Colonic mucosa (tissue), 4 donors: Measurements from ENCODE around the gene CLDN34. TPM values are rescaled to one million over a fixed set of nuclear protein-coding genes. Genes with fewer than 3 reads are reported as not detected.

Source experiments
- DNase-seq: peaks from one replicate; pipeline ENCODE4 v3.0.0-alpha.2; 2020
- H3K27ac ChIP-seq: fragments of 200-600 bp; one replicate; pipeline ENCODE4 v1.8.0; 2021
- H3K27me3 ChIP-seq: fragments of 200-600 bp; one replicate; pipeline ENCODE4 v1.8.0; 2021
- H3K36me3 ChIP-seq: fragments of 200-600 bp; one replicate; pipeline ENCODE4 v1.8.0; 2021
- H3K4me1 ChIP-seq: fragments of 200-600 bp; one replicate; pipeline ENCODE4 v1.8.0; 2021; ENCODE audit warnings: mild to moderate bottlenecking
- H3K4me3 ChIP-seq: fragments of 200-600 bp; one replicate; pipeline ENCODE4 v1.8.0; 2021
- H3K9ac ChIP-seq, 2 donors: one replicate each; pipeline ENCODE4 v1.7.0; 2013; ENCODE audit warnings: control low read depth in 2 of 2, low read depth in 2 of 2, low read length in 2 of 2
- H3K9me3 ChIP-seq: fragments of 200-600 bp; one replicate; pipeline ENCODE4 v1.8.0; 2021
- CTCF ChIP-seq: fragments of 200-600 bp; IDR thresholded peaks from one replicate; pipeline ENCODE4 v1.8.0; 2022; ENCODE audit warnings: antibody characterized with exemption, mild to moderate bottlenecking
- intact Hi-C: fragments of 100-400 bp; cut with DNase I; formaldehyde crosslinking; loops from one replicate; pipeline ENCODE4 v1.14.1; 2022
- total RNA-seq, 2 donors: library from RNA; stranded (reverse); fragmentation: NEBNext Ultra II Directional in 1 of 2; extraction: Animal tissue kit (Norgen Biotek cat#: 25700) in 1 of 2; gene quantifications; one replicate each; pipeline ENCODE4 v1.2.1, GENCODE V29; 2021
- donor health status: healthy.
- donor health status: DM: no; HTN: no; CAD: no.
- donor health status: DM: no; HTN: no; CAD: no.

Gene CLDN34
- total RNA-seq, 2 donors from 2014 or later: 0.24 to 0.27 TPM

- Histone ChIP-seq H3K4me1 (no peaks in the 10 kb centered on the region), H3K36me3 (no peaks in the 10 kb centered on the region), H3K4me3 (no peak overlapping the region), H3K9me3 (no peaks in the 10 kb centered on the region), H3K27me3 (no peaks in the 10 kb centered on the region), H3K9ac (no peak overlapping the region), H3K27ac (no peak overlapping the region)
- no peak for DNase-seq
- intact Hi-C loops: no loop called here
- no peak for TF ChIP-seq CTCF
Measured at GRCh38 chrX:10008483-10009056, 41.4 kb downstream of the CLDN34 start.

GRCh38 chrX:10009741-10010140 is 42.6 kb downstream of the CLDN34 start:
- H3K9ac ChIP-seq: no peak overlapping the region
- no peaks in the 10 kb centered on the region for H3K9me3 ChIP-seq
- no peaks in the 10 kb centered on the region for H3K27me3 ChIP-seq
- no peak overlapping the region for H3K27ac ChIP-seq
- no peak for DNase-seq
- no peaks in the 10 kb centered on the region for H3K4me1 ChIP-seq
- H3K36me3 ChIP-seq: no peaks in the 10 kb centered on the region
- intact Hi-C loops: no loop called here
- no peak for TF ChIP-seq CTCF
- no peak overlapping the region for H3K4me3 ChIP-seq

- Histone ChIP-seq H3K9me3 (no peaks in the 10 kb centered on the region), H3K27me3 (no peaks in the 10 kb centered on the region), H3K9ac (no peak overlapping the region), H3K36me3 (no peaks in the 10 kb centered on the region), H3K4me1 (no peaks in the 10 kb centered on the region), H3K27ac (no peak overlapping the region), H3K4me3 (no peak overlapping the region)
- intact Hi-C loops: no loop called here
- TF ChIP-seq CTCF: no peak
- no peak for DNase-seq
Measured at GRCh38 chrX:10010686-10011085, 43.5 kb downstream of the CLDN34 start.

- DNase-seq: no peak
- no peak for TF ChIP-seq CTCF
- no peaks in the 10 kb centered on the region for H3K27me3 ChIP-seq
- H3K4me3 ChIP-seq: no peak overlapping the region
- intact Hi-C loops: no loop called here
- H3K36me3 ChIP-seq: no peaks in the 10 kb centered on the region
- H3K9ac ChIP-seq: no peak overlapping the region
- H3K4me1 ChIP-seq: no peaks in the 10 kb centered on the region
- no peaks in the 10 kb centered on the region for H3K9me3 ChIP-seq
- no peak overlapping the region for H3K27ac ChIP-seq
Measured at GRCh38 chrX:10011261-10011931, 44.2 kb downstream of the CLDN34 start.

- no peak for DNase-seq
- Histone ChIP-seq H3K9ac (no peak overlapping the region), H3K27ac (no peak overlapping the region), H3K4me3 (no peak overlapping the region), H3K36me3 (no peaks in the 10 kb centered on the region), H3K27me3 (no peaks in the 10 kb centered on the region), H3K9me3 (no peaks in the 10 kb centered on the region), H3K4me1 (no peaks in the 10 kb centered on the region)
- TF ChIP-seq CTCF: no peak
- intact Hi-C loops: no loop called here
Measured at GRCh38 chrX:10011991-10012390, 44.8 kb downstream of the CLDN34 start.
